ENCODE results near the gene SERPINB7.

- TF ChIP-seq CREB5 (CRISPR knock-in tag; IDR thresholded peaks at IDR 0.05; ENCODE audit: low read depth) (no peak), ARNTL (CRISPR knock-in tag; IDR thresholded peaks at IDR 0.05; ENCODE audit: borderline replicate concordance, low read depth) (no peak), SNAI2 (CRISPR knock-in tag; IDR thresholded peaks at IDR 0.05) (no peak)
Measured at GRCh38 chr18:63843008-63843407, 67.8 kb downstream of the SERPINB7 start.
